ENCODE data around the gene TRIM58. TPM values are rescaled to one million over a fixed set of nuclear protein-coding genes. Genes with fewer than 3 reads are reported as not detected.

Gene TRIM58
- total and polyA plus RNA-seq, 9 of the 15 experiments (the other 6 are each of a cell fraction or from before 2014, with no cell fraction given) = 3.8 to 19.1 (median 7.2) TPM

DNA sequence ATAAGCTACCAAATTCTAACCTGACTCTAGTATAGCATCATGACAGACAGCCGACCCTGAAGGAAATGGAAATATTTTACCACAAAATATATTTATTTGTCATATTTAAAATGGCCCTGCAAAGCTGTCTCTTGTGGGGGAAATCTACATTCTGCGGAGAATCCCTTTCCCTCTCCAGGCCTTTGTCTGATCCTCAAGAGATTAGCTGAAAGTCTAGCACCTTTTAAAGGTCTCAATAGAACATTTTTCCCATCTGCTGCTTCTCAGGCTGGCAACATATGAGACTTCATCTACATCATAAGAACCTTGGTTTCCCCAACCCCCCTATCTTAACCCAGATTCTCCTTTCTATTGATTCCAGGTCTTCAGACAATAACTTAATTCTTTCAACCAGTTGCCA is 13.6 kb upstream of the TRIM58 start:
- H3K9me1 ChIP-seq (ENCODE audit: control insufficient read depth, insufficient read depth, low read length) = no peaks in the 10 kb centered on the region
- WGBS (ENCODE audit: insufficient coverage, low coverage, missing lambda C conversion rate) = 41% methylated on average over 2 of the region's 2 CpGs
- no peaks in the 10 kb centered on the region for H3K9me3 ChIP-seq (replicated peaks; ENCODE audit: control insufficient read depth, insufficient read depth, low read depth, low read length)
- no peaks in the 10 kb centered on the region for H3K36me3 ChIP-seq (ENCODE audit: control insufficient read depth, insufficient read depth, low read length)
- intact Hi-C loops (cut with micrococcal nuclease) = no loop called here
- no peak overlapping the region for H3K4me3 ChIP-seq
- ChIA-PET POLR2A (interaction anchor here (0.8 to 1.6 kb wide), 4 partner anchors 8 to 12 kb away, joined by 4 to 5 read pairs (median 5); no protein-coding TSS in a partner anchor), CTCF (ENCODE audit: low intra/inter-chr PET ratio) (no interaction called here)
- H3K79me2 ChIP-seq (ENCODE audit: control insufficient read depth, insufficient read depth, low read length) = no peaks in the 10 kb centered on the region
- H3K4me2 ChIP-seq (ENCODE audit: insufficient read depth, low read length) = no peak overlapping the region
- no peak overlapping the region for H3K27ac ChIP-seq (ENCODE audit: extremely low read depth, low read depth, low read length)
- no peaks in the 10 kb centered on the region; a peak in 1 of 5 replicates for H3K27me3 ChIP-seq (ENCODE audit: control insufficient read depth in 2 of 2, insufficient read depth in 2 of 2, low read length in 2 of 2)
- H3K9ac ChIP-seq (ENCODE audit: insufficient read depth in 1 of 2, low read depth in 2 of 2, low read length in 2 of 2) = no peak overlapping the region
- BruUV-seq (replicated peaks) = no TSS peak
- TF ChIP-seq ZNF165 (CRISPR knock-in tag; IDR thresholded peaks at IDR 0.05; ENCODE audit: borderline replicate concordance) = no peak
- no peak for TF ChIP-seq IFI16 (CRISPR knock-in tag; IDR thresholded peaks at IDR 0.05)
- TF ChIP-seq, protein P1, sequence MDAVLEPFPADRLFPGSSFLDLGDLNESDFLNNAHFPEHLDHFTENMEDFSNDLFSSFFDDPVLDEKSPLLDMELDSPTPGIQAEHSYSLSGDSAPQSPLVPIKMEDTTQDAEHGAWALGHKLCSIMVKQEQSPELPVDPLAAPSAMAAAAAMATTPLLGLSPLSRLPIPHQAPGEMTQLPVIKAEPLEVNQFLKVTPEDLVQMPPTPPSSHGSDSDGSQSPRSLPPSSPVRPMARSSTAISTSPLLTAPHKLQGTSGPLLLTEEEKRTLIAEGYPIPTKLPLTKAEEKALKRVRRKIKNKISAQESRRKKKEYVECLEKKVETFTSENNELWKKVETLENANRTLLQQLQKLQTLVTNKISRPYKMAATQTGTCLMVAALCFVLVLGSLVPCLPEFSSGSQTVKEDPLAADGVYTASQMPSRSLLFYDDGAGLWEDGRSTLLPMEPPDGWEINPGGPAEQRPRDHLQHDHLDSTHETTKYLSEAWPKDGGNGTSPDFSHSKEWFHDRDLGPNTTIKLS (IDR thresholded peaks at IDR 0.05; ENCODE audit: borderline replicate concordance, low read depth) = no peak
- TF ChIP-seq ATF1 (CRISPR knock-in tag; IDR thresholded peaks at IDR 0.05) = no peak
- no peak for TF ChIP-seq ATF1 (tag; IDR thresholded peaks at IDR 0.05)
- TF ChIP-seq, protein P2, sequence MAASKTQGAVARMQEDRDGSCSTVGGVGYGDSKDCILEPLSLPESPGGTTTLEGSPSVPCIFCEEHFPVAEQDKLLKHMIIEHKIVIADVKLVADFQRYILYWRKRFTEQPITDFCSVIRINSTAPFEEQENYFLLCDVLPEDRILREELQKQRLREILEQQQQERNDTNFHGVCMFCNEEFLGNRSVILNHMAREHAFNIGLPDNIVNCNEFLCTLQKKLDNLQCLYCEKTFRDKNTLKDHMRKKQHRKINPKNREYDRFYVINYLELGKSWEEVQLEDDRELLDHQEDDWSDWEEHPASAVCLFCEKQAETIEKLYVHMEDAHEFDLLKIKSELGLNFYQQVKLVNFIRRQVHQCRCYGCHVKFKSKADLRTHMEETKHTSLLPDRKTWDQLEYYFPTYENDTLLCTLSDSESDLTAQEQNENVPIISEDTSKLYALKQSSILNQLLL (CRISPR knock-in tag; IDR thresholded peaks at IDR 0.05; ENCODE audit: borderline replicate concordance) = no peak
- no peak for TF ChIP-seq CEBPB (tag; IDR thresholded peaks at IDR 0.05)
- TF ChIP-seq RB1 (IDR thresholded peaks at IDR 0.05; ENCODE audit: low read depth) = no peak
- no peak for TF ChIP-seq ELF4 (CRISPR knock-in tag; IDR thresholded peaks at IDR 0.05)
- TF ChIP-seq, protein P3, sequence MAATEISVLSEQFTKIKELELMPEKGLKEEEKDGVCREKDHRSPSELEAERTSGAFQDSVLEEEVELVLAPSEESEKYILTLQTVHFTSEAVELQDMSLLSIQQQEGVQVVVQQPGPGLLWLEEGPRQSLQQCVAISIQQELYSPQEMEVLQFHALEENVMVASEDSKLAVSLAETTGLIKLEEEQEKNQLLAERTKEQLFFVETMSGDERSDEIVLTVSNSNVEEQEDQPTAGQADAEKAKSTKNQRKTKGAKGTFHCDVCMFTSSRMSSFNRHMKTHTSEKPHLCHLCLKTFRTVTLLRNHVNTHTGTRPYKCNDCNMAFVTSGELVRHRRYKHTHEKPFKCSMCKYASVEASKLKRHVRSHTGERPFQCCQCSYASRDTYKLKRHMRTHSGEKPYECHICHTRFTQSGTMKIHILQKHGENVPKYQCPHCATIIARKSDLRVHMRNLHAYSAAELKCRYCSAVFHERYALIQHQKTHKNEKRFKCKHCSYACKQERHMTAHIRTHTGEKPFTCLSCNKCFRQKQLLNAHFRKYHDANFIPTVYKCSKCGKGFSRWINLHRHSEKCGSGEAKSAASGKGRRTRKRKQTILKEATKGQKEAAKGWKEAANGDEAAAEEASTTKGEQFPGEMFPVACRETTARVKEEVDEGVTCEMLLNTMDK (IDR thresholded peaks at IDR 0.05; ENCODE audit: borderline replicate concordance, insufficient read depth, low read depth, low read length, poor library complexity, severe bottlenecking) = no peak
- TF ChIP-seq USF2 (CRISPR knock-in tag; IDR thresholded peaks at IDR 0.05) = no peak
- TF ChIP-seq ESRRA (IDR thresholded peaks at IDR 0.05; ENCODE audit: borderline replicate concordance, low read depth) = no peak
- DNase-seq (ENCODE audit: extremely low read depth in 1 of 4, low spot score in 3 of 4) = no peak
- no peak overlapping the region for H2AFZ ChIP-seq (ENCODE audit: low read depth, low read length)
- no peaks in the 10 kb centered on the region for H4K20me1 ChIP-seq (replicated peaks; ENCODE audit: control insufficient read depth, insufficient read depth, low read length)
- no peak for FAIRE-seq
- H3K4me1 ChIP-seq (replicated peaks in 1 of 2; ENCODE audit: control insufficient read depth in 2 of 2, insufficient read depth in 2 of 2, low read length in 2 of 2) = peaks cover 0 to 15% of the 10 kb centered on the region in 2 experiments; a peak in 4 of 5 replicates
- ATAC-seq = no peak
- in situ Hi-C loops (cut with MboI) = no loop called here
